HG03280 (cell line): ENCODE data around the gene COL2A1.
A peak's percentile ranks its signal among the peaks of the same experiment; 100 is the strongest.

Experiments used
- ATAC-seq: cut with Tn5 transposase; IDR thresholded peaks from one replicate; pipeline ENCODE4 v1.9.1; 2021; ENCODE audit warnings: mild to moderate bottlenecking, moderate library complexity; ENCODE audit not compliant: unreplicated experiment

COL2A1 gene

GRCh38 chr12:47949441-47950341 is 54.6 kb downstream of the COL2A1 start:
- ATAC-seq: peak; percentile 53

- no peak for ATAC-seq
Measured at GRCh38 chr12:47947341-47947740, 56.9 kb downstream of the COL2A1 start.

- no peak for ATAC-seq
Measured at GRCh38 chr12:47946413-47947323, 57.6 kb downstream of the COL2A1 start.

- ATAC-seq: no peak
Measured at GRCh38 chr12:47945341-47945728, 58.9 kb downstream of the COL2A1 start.

- ATAC-seq: no peak
Measured at GRCh38 chr12:47944685-47945340, 59.5 kb downstream of the COL2A1 start.

- ATAC-seq: no peak
Measured at GRCh38 chr12:47943623-47944340, 60.5 kb downstream of the COL2A1 start.

- ATAC-seq: no peak
Measured at GRCh38 chr12:47942614-47943225, 61.6 kb downstream of the COL2A1 start.

- ATAC-seq: no peak
Measured at GRCh38 chr12:47941871-47942613, 62.2 kb downstream of the COL2A1 start.

GRCh38 chr12:47941475-47941780 is 62.8 kb downstream of the COL2A1 start:
- no peak for ATAC-seq

GRCh38 chr12:47940773-47941474 is 63.4 kb downstream of the COL2A1 start:
- no peak for ATAC-seq

GRCh38 chr12:47939009-47939601 is 65.2 kb downstream of the COL2A1 start:
- no peak for ATAC-seq

- ATAC-seq: no peak
Measured at GRCh38 chr12:47938594-47938993, 65.7 kb downstream of the COL2A1 start.

- no peak for ATAC-seq
Measured at GRCh38 chr12:47938093-47938492, 66.2 kb downstream of the COL2A1 start.

- ATAC-seq: no peak
Measured at GRCh38 chr12:47935184-47935583, 69.1 kb downstream of the COL2A1 start.

- ATAC-seq: no peak
Measured at GRCh38 chr12:47931187-47931586, 73.1 kb downstream of the COL2A1 start.

GRCh38 chr12:47930634-47931033 is 73.6 kb downstream of the COL2A1 start:
- no peak for ATAC-seq

GRCh38 chr12:47927346-47927745 is 76.9 kb downstream of the COL2A1 start:
- ATAC-seq: no peak
